T-helper 17 cell (primary cell): ENCODE results near the gene PEX26. TPM values are rescaled to one million over a fixed set of nuclear protein-coding genes. Genes with fewer than 3 reads are reported as not detected.
"Not testable (repeated sequence)": the region's sequence is repeated elsewhere in the genome, so short reads cannot be mapped to it uniquely, and the experiment has no call there.

Source experiments
- ATAC-seq: fragments of 150-1000 bp; cut with Tn5 transposase; 2 replicates; pipeline ENCODE4 v1.10.0; 2021; ENCODE audit warnings: mild to moderate bottlenecking, moderate library complexity
- DNase-seq, 3 donors: peaks; one replicate each; pipeline versions ENCODE4 v3.0.0 to v3.0.0-alpha.2; 2020 to 2021
- H3K9me3 ChIP-seq: one replicate; pipeline ENCODE4 v1.7.0; 2013; ENCODE audit warnings: low read length, mild to moderate bottlenecking; ENCODE audit not compliant: control insufficient read depth, poor library complexity, severe bottlenecking
- H3K27ac Mint-ChIP-seq: one replicate; pipeline ENCODE4 v1.8.0; 2022; ENCODE audit warnings: mild to moderate bottlenecking, moderate library complexity, mixed read lengths
- H3K27me3 Mint-ChIP-seq: one replicate; pipeline ENCODE4 v1.8.0; 2022; ENCODE audit warnings: mixed read lengths
- H3K36me3 Mint-ChIP-seq: one replicate; pipeline ENCODE4 v1.8.0; 2022; ENCODE audit warnings: low read depth, mixed read lengths
- H3K4me1 Mint-ChIP-seq: one replicate; pipeline ENCODE4 v1.8.0; 2022; ENCODE audit warnings: mild to moderate bottlenecking, mixed read lengths
- H3K4me3 Mint-ChIP-seq: one replicate; pipeline ENCODE4 v1.8.0; 2022; ENCODE audit warnings: mild to moderate bottlenecking, moderate library complexity, mixed read lengths
- total RNA-seq, 4 donors: library from RNA in 2 of 4; stranded (reverse) in 2 of 4; gene quantifications; one replicate each; pipeline ENCODE4 v1.2.3 and lab custom pipeline; 2022 to 2026

Gene PEX26
- total RNA-seq, 2 donors from 2014 or later = 28.4 to 37.3 TPM

GRCh38 chr22:18070041-18070440 is 7.7 kb upstream of the PEX26 start:
- Mint-ChIP-seq H3K27me3 (peaks cover 49% of the 10 kb centered on the region), H3K4me3 (no peak overlapping the region), H3K36me3 (peaks cover 3% of the 10 kb centered on the region), H3K27ac (no peak overlapping the region), H3K4me1 (peaks cover 8% of the 10 kb centered on the region)
- DNase-seq (no peak), ATAC-seq (no peak)
- no peaks in the 10 kb centered on the region for H3K9me3 ChIP-seq

- peaks cover 8% of the 10 kb centered on the region for H3K4me1 Mint-ChIP-seq
- H3K9me3 ChIP-seq = no peaks in the 10 kb centered on the region
- no peak overlapping the region for H3K27ac Mint-ChIP-seq
- H3K36me3 Mint-ChIP-seq = peaks cover 3% of the 10 kb centered on the region
- H3K27me3 Mint-ChIP-seq = peaks cover 42% of the 10 kb centered on the region
- ATAC-seq (no peak), DNase-seq (no peak)
- H3K4me3 Mint-ChIP-seq = no peak overlapping the region
Observed at GRCh38 chr22:18070556-18071306, 7.1 kb upstream of the PEX26 start.

DNA sequence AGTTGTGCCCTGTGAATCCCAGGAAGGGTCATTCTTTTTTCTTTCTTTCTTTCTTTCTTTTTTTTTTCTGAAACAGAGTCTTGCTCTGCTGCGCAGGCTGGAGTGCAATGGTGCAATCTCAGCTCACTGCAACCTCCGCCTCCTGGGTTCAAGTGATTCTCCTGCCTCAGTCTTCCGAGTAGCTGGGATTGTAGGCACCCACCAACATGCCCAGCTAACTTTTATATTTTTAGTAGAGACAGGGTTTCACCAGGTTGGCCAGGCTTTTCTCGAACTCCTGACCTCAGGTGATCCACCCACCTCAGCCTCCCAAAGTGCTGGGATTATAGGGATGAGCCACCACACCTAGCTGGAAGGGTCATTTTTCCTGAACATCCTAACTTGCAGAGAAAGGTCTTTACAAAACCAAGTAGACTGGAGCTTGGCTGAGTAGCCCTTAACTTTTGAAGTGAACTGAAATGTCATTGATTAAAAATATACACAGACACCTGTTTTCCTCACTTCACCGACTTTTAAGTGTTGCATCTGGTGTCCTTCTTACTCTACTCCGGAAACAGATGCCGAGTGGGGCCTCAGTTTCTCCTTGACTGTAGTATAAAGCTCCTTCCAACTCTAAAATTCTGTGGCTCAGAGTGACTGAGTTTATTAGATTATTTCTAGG is 6.4 kb upstream of the PEX26 start:
- H3K4me1 Mint-ChIP-seq, H3K4me3 Mint-ChIP-seq, H3K9me3 ChIP-seq, DNase-seq, ATAC-seq, H3K36me3 Mint-ChIP-seq: not testable (repeated sequence)
- H3K27ac Mint-ChIP-seq = peak overlapping the region; percentile 54
- H3K27me3 Mint-ChIP-seq = peaks cover 35% of the 10 kb centered on the region

GRCh38 chr22:18071968-18072310 is 5.9 kb upstream of the PEX26 start:
- no peaks in the 10 kb centered on the region for H3K9me3 ChIP-seq
- Mint-ChIP-seq H3K27me3 (peaks cover 30% of the 10 kb centered on the region), H3K4me1 (peaks cover 12% of the 10 kb centered on the region), H3K36me3 (no peaks in the 10 kb centered on the region), H3K27ac (no peak overlapping the region), H3K4me3 (no peak overlapping the region)
- no peak for ATAC-seq
- no peak for DNase-seq

DNA sequence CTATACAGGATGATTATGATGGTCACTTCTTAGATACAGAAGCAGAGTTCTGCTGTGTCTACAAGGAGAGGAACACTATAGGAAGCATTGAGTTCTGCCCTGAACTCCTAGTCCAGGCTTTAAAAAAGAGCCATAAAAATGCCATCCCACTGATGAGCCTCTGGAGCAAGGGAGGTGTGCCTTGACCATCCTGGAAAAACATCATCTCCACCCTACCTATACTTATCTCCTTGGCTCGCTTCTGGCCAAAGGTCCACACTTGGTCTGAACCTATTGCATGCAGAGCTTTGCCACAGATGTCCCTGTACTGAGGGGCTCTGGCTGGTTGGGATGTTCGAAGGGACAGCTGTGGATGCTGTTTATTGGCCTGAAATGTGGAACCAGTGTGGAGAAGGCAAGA is 4.3 kb upstream of the PEX26 start:
- H3K36me3 Mint-ChIP-seq = no peaks in the 10 kb centered on the region
- peaks cover 15% of the 10 kb centered on the region for H3K4me1 Mint-ChIP-seq
- H3K4me3 Mint-ChIP-seq = no peak overlapping the region

GRCh38 chr22:18073927-18074326 is 3.9 kb upstream of the PEX26 start:
- not testable (repeated sequence) for H3K27ac Mint-ChIP-seq, ATAC-seq

More for the DNA sequence above, 4.3 kb upstream of the PEX26 start:
- ATAC-seq (no peak), DNase-seq (no peak)
- peaks cover 14% of the 10 kb centered on the region for H3K27me3 Mint-ChIP-seq
- H3K9me3 ChIP-seq = no peaks in the 10 kb centered on the region
- H3K27ac Mint-ChIP-seq = no peak overlapping the region

DNA sequence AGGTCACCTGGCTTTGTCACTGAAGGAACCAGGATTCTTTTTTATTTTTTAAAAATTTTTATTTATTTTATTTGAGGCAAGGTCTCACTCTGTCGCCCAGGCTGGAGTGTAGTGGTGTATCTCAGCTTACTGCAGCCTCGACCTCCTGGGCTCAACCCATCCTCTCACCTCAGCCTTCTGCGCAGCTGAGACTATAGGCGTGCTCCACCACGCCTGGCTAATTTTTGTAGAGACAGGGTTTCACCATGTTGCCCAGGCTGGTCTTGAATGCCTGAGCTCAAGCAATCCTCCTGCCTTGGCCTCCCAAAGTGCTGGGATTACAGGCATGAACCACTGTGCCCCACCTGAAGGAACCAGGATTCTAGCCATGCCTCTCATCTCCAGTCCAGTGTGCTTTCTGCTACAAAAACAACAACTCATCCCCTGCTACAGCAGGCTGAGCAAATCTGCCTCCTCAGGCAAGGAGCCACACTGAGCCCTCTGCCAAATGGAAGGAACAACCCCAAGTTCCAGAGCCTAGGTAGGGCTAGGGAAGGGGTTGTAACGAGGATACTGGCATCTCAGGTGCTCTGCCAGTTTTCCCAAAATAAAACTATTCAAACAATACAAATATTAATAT is 2.6 kb upstream of the PEX26 start:
- Mint-ChIP-seq H3K4me3 (no peak overlapping the region), H3K36me3 (peaks cover 2% of the 10 kb centered on the region), H3K27ac (no peak overlapping the region), H3K4me1 (peaks cover 28% of the 10 kb centered on the region), H3K27me3 (no peaks in the 10 kb centered on the region)
- DNase-seq (no peak), ATAC-seq (no peak)
- H3K9me3 ChIP-seq = no peaks in the 10 kb centered on the region

More at GRCh38 chr22:18073927-18074326, 3.9 kb upstream of the PEX26 start:
- not testable (repeated sequence) for H3K4me3 Mint-ChIP-seq, H3K36me3 Mint-ChIP-seq, DNase-seq, H3K27me3 Mint-ChIP-seq, H3K9me3 ChIP-seq
- peaks cover 18% of the 10 kb centered on the region for H3K4me1 Mint-ChIP-seq

DNA sequence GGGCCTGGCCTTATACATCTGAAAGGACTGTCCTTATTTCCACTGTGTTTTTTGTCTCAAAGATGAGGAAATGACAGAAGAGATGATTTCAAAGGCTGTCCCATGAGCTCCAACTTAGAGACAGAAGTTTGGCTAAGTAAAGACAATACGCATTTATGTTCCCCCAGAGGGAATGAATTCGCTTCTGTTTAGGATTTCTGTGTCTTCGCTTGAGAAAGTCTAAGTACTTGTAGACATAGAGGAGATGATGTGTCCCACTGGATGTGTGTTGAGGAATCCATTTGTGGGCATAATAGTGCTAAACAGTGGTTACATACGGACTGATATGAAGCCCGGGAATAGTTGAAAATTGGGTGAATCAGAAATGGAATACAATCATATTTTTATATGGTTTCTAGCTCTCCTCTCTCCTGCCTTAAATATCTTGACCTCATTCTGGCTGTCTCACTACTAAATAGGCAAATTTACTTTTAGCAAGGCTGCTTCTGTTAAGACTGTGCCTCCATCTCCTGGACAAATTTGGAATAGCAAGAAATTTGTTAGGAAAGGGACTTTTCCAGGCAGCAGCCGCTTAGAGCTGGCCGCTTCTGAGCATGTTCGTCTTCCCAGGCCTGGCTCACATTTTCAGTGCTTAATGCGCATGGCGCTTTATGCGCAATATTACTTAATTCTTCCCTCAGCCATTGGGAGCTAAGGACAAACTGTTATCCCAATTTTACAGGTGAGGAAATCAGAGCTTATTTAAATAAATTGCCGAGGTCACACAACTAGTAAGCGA is 1.9 kb upstream of the PEX26 start:
- no peak for ATAC-seq
- peak overlapping the region; percentile 96 for H3K27ac Mint-ChIP-seq

GRCh38 chr22:18077087-18077638 is 627 bp upstream of the PEX26 start:
- DNase-seq (no peak), ATAC-seq (no peak)
- Mint-ChIP-seq H3K4me1 (peaks cover 38% of the 10 kb centered on the region), H3K4me3 (peak overlapping the region; percentile 98), H3K27me3 (no peaks in the 10 kb centered on the region), H3K27ac (peak overlapping the region; percentile 96), H3K36me3 (peaks cover 15% of the 10 kb centered on the region)
- no peaks in the 10 kb centered on the region for H3K9me3 ChIP-seq

More for the DNA sequence above, 1.9 kb upstream of the PEX26 start:
- H3K36me3 Mint-ChIP-seq = peaks cover 6% of the 10 kb centered on the region
- peaks cover 28% of the 10 kb centered on the region for H3K4me1 Mint-ChIP-seq
- H3K9me3 ChIP-seq = no peaks in the 10 kb centered on the region
- no peaks in the 10 kb centered on the region for H3K27me3 Mint-ChIP-seq
- DNase-seq = peak in 2 of 3 donors; percentile 13 to 43
- H3K4me3 Mint-ChIP-seq = peak overlapping the region; percentile 61

- ATAC-seq (no peak), DNase-seq (peak in 1 of 3 donors; percentile 28)
- peak overlapping the region; percentile 98 for H3K4me3 Mint-ChIP-seq
- H3K36me3 Mint-ChIP-seq = peaks cover 18% of the 10 kb centered on the region
- no peaks in the 10 kb centered on the region for H3K27me3 Mint-ChIP-seq
- peak overlapping the region; percentile 96 for H3K27ac Mint-ChIP-seq
- no peaks in the 10 kb centered on the region for H3K9me3 ChIP-seq
- peaks cover 47% of the 10 kb centered on the region for H3K4me1 Mint-ChIP-seq
Observed at GRCh38 chr22:18078329-18079041, 695 bp downstream of the PEX26 start.

- Mint-ChIP-seq H3K36me3 (peaks cover 18% of the 10 kb centered on the region), H3K4me3 (peak overlapping the region; percentile 88), H3K27me3 (no peaks in the 10 kb centered on the region), H3K4me1 (peaks cover 47% of the 10 kb centered on the region), H3K27ac (peak overlapping the region; percentile 96)
- no peaks in the 10 kb centered on the region for H3K9me3 ChIP-seq
- no peak for ATAC-seq
- DNase-seq = no peak
Observed at GRCh38 chr22:18079706-18080233, 2.0 kb downstream of the PEX26 start.

DNA sequence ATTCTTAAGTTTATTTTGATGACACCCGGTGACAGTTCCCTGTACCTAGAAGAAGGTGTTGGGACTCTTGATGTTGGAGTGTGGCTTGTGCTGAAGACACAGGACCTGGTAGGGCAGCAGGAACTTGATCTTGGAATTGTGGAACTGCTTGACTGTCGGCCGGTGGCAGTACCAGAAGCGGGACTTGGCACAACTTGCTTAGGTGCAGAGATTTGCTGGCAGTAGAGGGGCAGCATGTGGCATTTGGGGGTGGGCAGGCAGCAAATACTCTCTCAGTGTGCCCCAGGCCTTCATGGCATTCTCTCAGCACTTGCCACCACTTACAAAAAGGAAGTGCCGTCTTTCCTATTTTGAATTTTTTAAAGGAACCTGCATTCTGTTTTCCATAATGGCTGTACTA is 3.6 kb downstream of the PEX26 start:
- Mint-ChIP-seq H3K36me3 (peaks cover 20% of the 10 kb centered on the region), H3K27ac (peak overlapping the region; percentile 32), H3K27me3 (no peaks in the 10 kb centered on the region), H3K4me3 (peak overlapping the region; percentile 47), H3K4me1 (peaks cover 43% of the 10 kb centered on the region)
- H3K9me3 ChIP-seq = no peaks in the 10 kb centered on the region
- ATAC-seq (no peak), DNase-seq (no peak)
